ENCODE measurements around the gene IRF2BPL. TPM values are rescaled to one million over a fixed set of nuclear protein-coding genes. Genes with fewer than 3 reads are reported as not detected.

The IRF2BPL gene
- total RNA-seq (100 to 1,000 TPM in 2 of 9 donors, 10 to 100 TPM in 7; 20.3 to 104 (median 85.1) TPM), polyA plus RNA-seq (1 to 10 TPM; 6.5 to 8.8 (median 8.3) TPM)
- long read RNA-seq, donor 1, full-length matches to known transcripts = 77 of 77 reads
- long read RNA-seq, donor 1, partial matches to known transcripts = 0 of 77 reads
- long read RNA-seq, donor 1, other reads (novel, unspliced or antisense) = 0 of 77 reads
- long read RNA-seq, donor 2, full-length matches to known transcripts = 130 of 130 reads
- long read RNA-seq, donor 2, partial matches to known transcripts = 0 of 130 reads
- long read RNA-seq, donor 2, other reads (novel, unspliced or antisense) = 0 of 130 reads
- long read RNA-seq, donor 3, full-length matches to known transcripts = 93 of 93 reads
- long read RNA-seq, donor 3, partial matches to known transcripts = 0 of 93 reads
- long read RNA-seq, donor 3, other reads (novel, unspliced or antisense) = 0 of 93 reads
- long read RNA-seq, donor 4, full-length matches to known transcripts = 11 of 11 reads
- long read RNA-seq, donor 4, partial matches to known transcripts = 0 of 11 reads
- long read RNA-seq, donor 4, other reads (novel, unspliced or antisense) = 0 of 11 reads
- long read RNA-seq, donor 5, full-length matches to known transcripts = 96 of 96 reads
- long read RNA-seq, donor 5, partial matches to known transcripts = 0 of 96 reads
- long read RNA-seq, donor 5, other reads (novel, unspliced or antisense) = 0 of 96 reads
- long read RNA-seq, donor 6, full-length matches to known transcripts = 7 of 7 reads
- long read RNA-seq, donor 6, partial matches to known transcripts = 0 of 7 reads
- long read RNA-seq, donor 6, other reads (novel, unspliced or antisense) = 0 of 7 reads
- long read RNA-seq, donor 7, full-length matches to known transcripts = 77 of 77 reads
- long read RNA-seq, donor 7, partial matches to known transcripts = 0 of 77 reads
- long read RNA-seq, donor 7, other reads (novel, unspliced or antisense) = 0 of 77 reads
- long read RNA-seq, donor 8, full-length matches to known transcripts = 182 of 182 reads
- long read RNA-seq, donor 8, partial matches to known transcripts = 0 of 182 reads
- long read RNA-seq, donor 8, other reads (novel, unspliced or antisense) = 0 of 182 reads
- long read RNA-seq, donor 9, full-length matches to known transcripts = 66 of 66 reads
- long read RNA-seq, donor 9, partial matches to known transcripts = 0 of 66 reads
- long read RNA-seq, donor 9, other reads (novel, unspliced or antisense) = 0 of 66 reads
- long read RNA-seq, donor 10, full-length matches to known transcripts = 72 of 72 reads
- long read RNA-seq, donor 10, partial matches to known transcripts = 0 of 72 reads
- long read RNA-seq, donor 10, other reads (novel, unspliced or antisense) = 0 of 72 reads

- Histone ChIP-seq H3K36me3 (replicated peaks in 1 of 2) (peaks cover 0 to 22% of the 10 kb centered on the region in 2 donors), H3K4me3 (peak within 1 kb of the TSS in 3 of 4 donors; percentile 85 to 90 (median 86)), H3K4me1 (replicated peaks in 1 of 2) (peaks cover 52 to 66% of the 10 kb centered on the region in 2 donors), H3K27me3 (no peaks in the 10 kb centered on the region), H3K9me3 (replicated peaks in 1 of 3) (no peaks in the 10 kb centered on the region), H3K27ac (peak within 1 kb of the TSS; percentile 99 to 100 (median 99))
- TF ChIP-seq CTCF (IDR thresholded peaks at IDR 0.05) = peak in 1 of 6 experiments; percentile 29
- TF ChIP-seq POLR2A (IDR thresholded peaks at IDR 0.05) = peak; percentile 95 to 98
- intact Hi-C loops (cut with DNase I) = loop anchor here (5.0 kb wide), 3 partner anchors 71 to 116 kb away; no protein-coding TSS in a partner anchor
- DNase-seq = peak; percentile 99 to 100 (median 99)
- WGBS, 4 donors = 0 to 1% (median 1%) methylated on average over 24 to 84 of the region's 84 CpGs
Measured at GRCh38 chr14:77028384-77029231, at the start of gene IRF2BPL. Gene IRF2BPL (minus strand): TSS chr14:77028708. CDS start chr14:77027792, 916 bp downstream.

GRCh38 chr14:77077040-77077439, 48.5 kb upstream of the IRF2BPL start:
- peaks cover 0 to 13% of the 10 kb centered on the region in 2 donors for H3K4me1 ChIP-seq (replicated peaks in 1 of 2)
- no peaks in the 10 kb centered on the region for H3K36me3 ChIP-seq (replicated peaks in 1 of 2)
- H3K9me3 ChIP-seq (replicated peaks in 1 of 3) = no peaks in the 10 kb centered on the region
- no peaks in the 10 kb centered on the region for H3K27me3 ChIP-seq
- WGBS, 4 donors = 85 to 93% (median 91%) methylated on average over 3 of the region's 3 CpGs
- peak overlapping the region; percentile 48 to 91 (median 72) for H3K27ac ChIP-seq
- intact Hi-C loops (cut with DNase I) = no loop called here
- TF ChIP-seq POLR2A (IDR thresholded peaks at IDR 0.05) (no peak), CTCF (IDR thresholded peaks at IDR 0.05) (no peak)
- DNase-seq = no peak
- no peak overlapping the region for H3K4me3 ChIP-seq

- peak overlapping the region; percentile 63 to 92 (median 87) for H3K27ac ChIP-seq
- DNase-seq = peak; percentile 47 to 90 (median 77)
- no peaks in the 10 kb centered on the region for H3K9me3 ChIP-seq (replicated peaks in 1 of 3)
- intact Hi-C loops (cut with DNase I) = no loop called here
- TF ChIP-seq CTCF (IDR thresholded peaks at IDR 0.05) (no peak), POLR2A (IDR thresholded peaks at IDR 0.05) (peak; percentile 39 to 43)
- H3K36me3 ChIP-seq (replicated peaks in 1 of 2) = no peaks in the 10 kb centered on the region
- WGBS, 4 donors = 31 to 38% (median 36%) methylated on average over 10 of the region's 10 CpGs
- H3K27me3 ChIP-seq = no peaks in the 10 kb centered on the region
- peaks cover 0 to 13% of the 10 kb centered on the region in 2 donors for H3K4me1 ChIP-seq (replicated peaks in 1 of 2)
- peak overlapping the region in 1 of 4 donors; percentile 37 for H3K4me3 ChIP-seq
Measured at GRCh38 chr14:77076113-77076631, 47.7 kb upstream of the IRF2BPL start.

Measured in adrenal gland (tissue), 19 donors.